Effector CD4-positive, alpha-beta T cell (primary cell): ENCODE data around the gene TMEM179.

Experiments used
- DNase-seq: peaks from one replicate; pipeline ENCODE4 v3.0.0-alpha.2; 2020

Gene TMEM179

GRCh38 chr14:104541905-104542465, 62.6 kb downstream of the TMEM179 start:
- no peak for DNase-seq
